GM12873 (cell line): ENCODE results near the gene SLC50A1.

Experiments used
- CTCF ChIP-seq: IDR thresholded peaks from 2 replicates; pipeline ENCODE4 v1.5.1; 2012; ENCODE audit warnings: low read depth, mild to moderate bottlenecking, moderate library complexity, low read length, control low read depth; ENCODE audit not compliant: insufficient read depth; ENCODE audit errors: missing control alignments

SLC50A1 gene

GRCh38 chr1:155177192-155177917, 41.7 kb downstream of the SLC50A1 start:
- no peak for TF ChIP-seq CTCF

- TF ChIP-seq CTCF: no peak
Measured at GRCh38 chr1:155177918-155178281, 42.2 kb downstream of the SLC50A1 start.

GRCh38 chr1:155178441-155179111, 42.9 kb downstream of the SLC50A1 start:
- no peak for TF ChIP-seq CTCF

DNA sequence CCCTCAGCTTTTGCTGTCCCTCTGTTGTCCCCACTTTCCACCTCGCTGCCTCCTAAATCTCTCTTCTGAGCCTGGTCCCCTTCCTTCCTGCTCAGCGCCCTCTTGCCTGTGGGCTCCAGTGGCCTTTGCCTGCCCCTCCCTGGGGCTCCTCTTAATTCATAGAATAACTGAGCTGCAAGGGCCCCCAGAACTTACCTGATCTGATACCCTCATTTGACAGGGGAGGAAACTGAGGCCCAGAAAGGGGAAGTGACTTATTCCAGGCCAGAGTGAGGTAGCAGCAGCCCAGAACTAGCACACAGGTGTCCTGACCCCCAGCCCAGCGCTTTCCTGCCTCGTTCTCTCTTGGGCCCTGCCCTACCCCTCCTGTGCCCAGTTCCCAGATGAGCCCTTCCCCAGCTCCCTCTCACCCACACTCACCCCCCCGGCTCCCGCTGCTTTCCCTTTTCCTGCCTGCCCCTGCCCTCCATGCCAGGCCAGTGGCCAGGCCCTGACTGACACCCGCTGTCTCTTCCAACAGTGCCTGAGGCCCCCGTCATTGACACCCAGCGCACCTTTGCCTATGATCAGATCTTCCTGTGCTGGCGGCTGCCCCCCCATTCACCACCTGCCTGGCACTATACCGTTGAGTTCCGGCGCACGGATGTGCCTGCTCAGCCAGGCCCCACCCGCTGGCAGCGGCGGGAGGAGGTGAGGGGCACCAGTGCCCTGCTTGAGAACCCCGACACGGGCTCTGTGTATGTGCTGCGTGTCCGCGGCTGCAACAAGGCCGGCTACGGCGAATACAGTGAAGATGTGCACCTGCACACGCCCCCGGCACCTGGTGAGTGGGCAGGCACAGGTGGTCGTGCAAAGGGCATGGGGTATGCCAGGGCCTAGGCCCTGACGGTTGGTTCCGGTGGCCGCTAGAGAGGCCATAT, 43.7 kb downstream of the SLC50A1 start:
- TF ChIP-seq CTCF: no peak

- no peak for TF ChIP-seq CTCF
Measured at GRCh38 chr1:155181371-155182051, 45.9 kb downstream of the SLC50A1 start.

- no peak for TF ChIP-seq CTCF
Measured at GRCh38 chr1:155182052-155182550, 46.4 kb downstream of the SLC50A1 start.
